Heart right ventricle (tissue), 16 donors: ENCODE results near the gene PTPRG. TPM values are rescaled to one million over a fixed set of nuclear protein-coding genes. Genes with fewer than 3 reads are reported as not detected.

ENCODE experiments used
- ATAC-seq, 8 donors: fragments of 200-7000 bp; cut with Tn5 transposase; one replicate each; pipeline ENCODE4 v1.9.1; 2020; ENCODE audit warnings: mild to moderate bottlenecking in 8 of 8, moderate library complexity in 8 of 8, moderate number of reproducible peaks in 1 of 8
- DNase-seq, 2 donors: peaks; one replicate each; pipeline ENCODE4 v3.0.0-alpha.2; 2020
- H3K27ac ChIP-seq, 10 donors: fragments of 200-600 bp; sonication (generic) in 2 of 10; one replicate each; pipeline versions ENCODE4 v1.5.0 to v1.8.0; 2020 to 2022; ENCODE audit warnings: mild to moderate bottlenecking in 3 of 10
- H3K27me3 ChIP-seq, 7 donors: fragments of 200-600 bp; one replicate each; pipeline ENCODE4 v1.8.0; 2021 to 2022; ENCODE audit warnings: mild to moderate bottlenecking in 2 of 7
- H3K36me3 ChIP-seq, 9 donors: fragments of 200-600 bp; sonication (generic) in 1 of 9; one replicate each; pipeline versions ENCODE4 v1.5.0 to v1.8.0; 2020 to 2022; ENCODE audit warnings: mild to moderate bottlenecking in 2 of 9
- H3K4me1 ChIP-seq, 9 donors: fragments of 200-600 bp; sonication (generic) in 1 of 9; one replicate each; pipeline versions ENCODE4 v1.5.0 to v1.8.0; 2020 to 2022; ENCODE audit warnings: mild to moderate bottlenecking in 4 of 9
- H3K4me3 ChIP-seq, 10 donors: fragments of 200-600 bp; sonication (generic) in 2 of 10; one replicate each; pipeline versions ENCODE4 v1.5.0 to v1.8.0; 2020 to 2022; ENCODE audit warnings: mild to moderate bottlenecking in 7 of 10, moderate library complexity in 2 of 10
- H3K9me3 ChIP-seq, 11 donors: fragments of 200-600 bp in 10 of 11; sonication (generic) in 2 of 11; one replicate each; pipeline versions ENCODE4 v1.5.0 to v1.8.0; 2013 to 2022; ENCODE audit warnings: mild to moderate bottlenecking in 2 of 11, control low read depth in 1 of 11, moderate library complexity in 1 of 11
- WGBS, 2 donors: extraction: QIAGEN DNeasy Blood & Tissue Kit; methylation state at CpG; one replicate each; pipeline ENCODE4 v1.1.7; 2013; ENCODE audit warnings: inconsistent platforms in 1 of 2; 5-methylcytosine and 5-hydroxymethylcytosine counted together
- intact Hi-C, 10 donors: fragments of 100-400 bp; cut with DNase I; formaldehyde crosslinking; loops; one replicate each; pipeline versions ENCODE4 v1.11.1 to v1.14.2; 2022
- polyA plus RNA-seq, 2 donors: library from polyadenylated mRNA; stranded (reverse); fragments of 200-250 nt; gene quantifications; one replicate each; pipeline ENCODE4 v1.2.3, GENCODE V29; 2013
- total RNA-seq, 10 donors: library from RNA; stranded (reverse); fragmentation: NEBNext Ultra II Directional in 3 of 10; extraction: Animal tissue kit (Norgen Biotek cat#: 25700) in 3 of 10; gene quantifications; one replicate each; pipeline versions ENCODE4 v1.2.1 to v1.2.4, GENCODE V29; 2021 to 2023
- TF ChIP-seq, protein P1 (sequence below), 9 donors: fragments of 200-600 bp; sonication (generic) in 2 of 9; IDR thresholded peaks; one replicate each; pipeline versions ENCODE4 v1.5.0 to v1.8.0; 2021 to 2022; ENCODE audit warnings: antibody characterized with exemption in 9 of 9, mild to moderate bottlenecking in 5 of 9, moderate library complexity in 1 of 9
- donor health status: Arrhythmogenic right ventricular cardiomyopathy.
- donor health status: ischemic (EF 13 %, LVEDD 7.1; RV severe dilation, severe dysfunction).
- donor health status: healthy with polysubstance abuse.
- donor health status: DM: no; HTN: yes; CAD: no.
- donor health status: DM: no; HTN: no; CAD: no.
- donor health status: ischemic (EF 25% LVEDD 6.9; RV normal size, moderate dysfunction).
- donor health status: ischemic (EF 25% LVEDD 5.7; RV mildly dilated, moderate dysfunction).
- donor health status: healthy.
- donor health status: DM: yes; HTN: yes; CAD: no.
- donor health status: Ischemic cardiomyopathy.
- donor health status: ischemic (EF 35%, LVEDD 5.7; RV mildly dilated, moderate dysfunction).
- donor health status: nonischemic (EF 11% LVEDD 7.7; RV severe dilation, severe dysfunction).
- donor health status: DM: yes; HTN: yes; CAD: no.
- donor health status: PGD.
- donor health status: ischemic (EF 29% LVEDD 5.4; RV normal size, mild dysfunction).
- donor health status: nonischemic (EF 23%, LVEDD 6.1; RV moderate dilation, normal function).

The PTPRG gene
- total and polyA plus RNA-seq, 12 donors = 10.1 to 38.3 (median 32.6) TPM

DNA sequence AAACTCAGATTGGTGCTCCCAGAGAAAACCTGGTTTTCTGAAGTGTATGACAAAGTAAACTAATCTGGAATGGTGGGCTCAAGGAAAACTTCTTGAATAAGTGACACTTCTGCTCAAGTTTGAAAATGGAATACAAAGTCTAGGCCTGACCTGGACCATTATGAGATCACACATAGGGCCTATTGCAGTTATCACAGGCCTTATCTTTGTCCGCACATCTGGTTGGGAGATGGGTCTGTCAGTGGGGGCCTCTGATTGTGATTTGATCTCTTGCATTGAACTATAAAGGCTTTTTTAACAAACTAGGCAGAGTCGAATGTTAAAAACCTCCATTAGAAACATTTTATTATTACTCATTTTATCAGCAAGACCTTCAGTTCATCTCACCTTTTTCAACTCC lies 405.6 kb downstream of the PTPRG start:
- no peaks in the 10 kb centered on the region for H3K27me3 ChIP-seq

DNA sequence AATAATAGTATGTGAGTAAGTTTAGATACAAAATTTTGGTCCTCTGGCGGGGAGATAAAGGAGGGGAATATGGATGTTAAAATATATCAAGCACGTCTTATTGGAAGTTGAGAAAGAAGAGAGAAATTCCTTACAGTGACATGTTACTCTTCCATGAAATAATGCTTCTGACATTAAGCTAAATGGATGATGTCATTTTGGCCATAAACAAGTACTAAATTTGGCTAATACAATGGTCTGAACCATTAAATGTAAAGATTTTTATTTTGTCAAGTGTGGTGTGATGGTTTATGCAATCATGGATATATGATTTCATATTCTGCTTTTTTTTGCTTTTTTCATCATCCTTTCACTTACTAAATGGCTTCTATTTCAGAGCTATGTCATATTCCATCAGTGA lies 406.6 kb downstream of the PTPRG start:
- Histone ChIP-seq H3K27ac (no peak overlapping the region), H3K36me3 (no peaks in the 10 kb centered on the region), H3K4me1 (peaks cover 0 to 10% (median 0%) of the 10 kb centered on the region in 9 donors), H3K27me3 (no peaks in the 10 kb centered on the region), H3K9me3 (no peaks in the 10 kb centered on the region), H3K4me3 (no peak overlapping the region)
- TF ChIP-seq, protein P1, sequence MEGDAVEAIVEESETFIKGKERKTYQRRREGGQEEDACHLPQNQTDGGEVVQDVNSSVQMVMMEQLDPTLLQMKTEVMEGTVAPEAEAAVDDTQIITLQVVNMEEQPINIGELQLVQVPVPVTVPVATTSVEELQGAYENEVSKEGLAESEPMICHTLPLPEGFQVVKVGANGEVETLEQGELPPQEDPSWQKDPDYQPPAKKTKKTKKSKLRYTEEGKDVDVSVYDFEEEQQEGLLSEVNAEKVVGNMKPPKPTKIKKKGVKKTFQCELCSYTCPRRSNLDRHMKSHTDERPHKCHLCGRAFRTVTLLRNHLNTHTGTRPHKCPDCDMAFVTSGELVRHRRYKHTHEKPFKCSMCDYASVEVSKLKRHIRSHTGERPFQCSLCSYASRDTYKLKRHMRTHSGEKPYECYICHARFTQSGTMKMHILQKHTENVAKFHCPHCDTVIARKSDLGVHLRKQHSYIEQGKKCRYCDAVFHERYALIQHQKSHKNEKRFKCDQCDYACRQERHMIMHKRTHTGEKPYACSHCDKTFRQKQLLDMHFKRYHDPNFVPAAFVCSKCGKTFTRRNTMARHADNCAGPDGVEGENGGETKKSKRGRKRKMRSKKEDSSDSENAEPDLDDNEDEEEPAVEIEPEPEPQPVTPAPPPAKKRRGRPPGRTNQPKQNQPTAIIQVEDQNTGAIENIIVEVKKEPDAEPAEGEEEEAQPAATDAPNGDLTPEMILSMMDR (IDR thresholded peaks at IDR 0.05) = no peak
- 67 to 70% methylated on average over 2 of the region's 2 CpGs for WGBS, 2 donors
- no peak for DNase-seq
- intact Hi-C loops = no loop called here
- ATAC-seq = no peak

More for the DNA sequence above, 405.6 kb downstream of the PTPRG start:
- no peak for DNase-seq
- WGBS, 2 donors = 96 to 98% methylated on average over 2 of the region's 2 CpGs
- H3K4me3 ChIP-seq = no peak overlapping the region
- TF ChIP-seq, protein P1 (IDR thresholded peaks at IDR 0.05) = no peak
- H3K36me3 ChIP-seq = no peaks in the 10 kb centered on the region
- no peak overlapping the region for H3K27ac ChIP-seq
- no peaks in the 10 kb centered on the region for H3K9me3 ChIP-seq
- intact Hi-C loops = no loop called here
- no peak for ATAC-seq
- H3K4me1 ChIP-seq = peaks cover 0 to 10% (median 0%) of the 10 kb centered on the region in 9 donors

DNA sequence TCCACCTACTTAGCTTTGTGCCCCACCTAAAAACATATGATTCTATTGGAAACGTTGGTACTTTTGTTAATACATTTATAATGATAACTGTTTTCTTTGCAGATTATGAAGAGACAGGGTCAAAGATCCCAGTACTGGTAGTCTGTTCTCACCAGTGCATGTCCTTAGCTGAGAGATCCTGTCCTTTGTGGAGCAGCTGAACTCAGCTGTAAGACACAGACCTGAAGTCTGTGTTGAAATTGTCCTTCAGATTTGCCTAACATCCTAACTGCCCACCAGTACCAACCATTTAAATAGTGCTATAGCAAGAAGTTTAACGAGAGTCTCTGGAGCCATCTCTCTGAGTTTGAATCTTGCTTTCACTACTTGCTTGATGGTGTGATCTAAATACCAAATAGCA lies 413.3 kb downstream of the PTPRG start:
- H3K27ac ChIP-seq = peak overlapping the region in 5 of 10 donors; percentile 3 to 43 (median 26)
- no peaks in the 10 kb centered on the region for H3K27me3 ChIP-seq
- H3K4me1 ChIP-seq = peaks cover 5 to 53% (median 33%) of the 10 kb centered on the region in 9 donors
- DNase-seq (no peak), ATAC-seq (peak in 4 of 8 donors; percentile 23 to 53 (median 40))
- WGBS, 2 donors = 55 to 65% methylated on average over 2 of the region's 2 CpGs
- intact Hi-C loops = no loop called here
- TF ChIP-seq, protein P1 (IDR thresholded peaks at IDR 0.05) = no peak
- no peak overlapping the region for H3K4me3 ChIP-seq
- H3K9me3 ChIP-seq = no peaks in the 10 kb centered on the region
- no peaks in the 10 kb centered on the region for H3K36me3 ChIP-seq

DNA sequence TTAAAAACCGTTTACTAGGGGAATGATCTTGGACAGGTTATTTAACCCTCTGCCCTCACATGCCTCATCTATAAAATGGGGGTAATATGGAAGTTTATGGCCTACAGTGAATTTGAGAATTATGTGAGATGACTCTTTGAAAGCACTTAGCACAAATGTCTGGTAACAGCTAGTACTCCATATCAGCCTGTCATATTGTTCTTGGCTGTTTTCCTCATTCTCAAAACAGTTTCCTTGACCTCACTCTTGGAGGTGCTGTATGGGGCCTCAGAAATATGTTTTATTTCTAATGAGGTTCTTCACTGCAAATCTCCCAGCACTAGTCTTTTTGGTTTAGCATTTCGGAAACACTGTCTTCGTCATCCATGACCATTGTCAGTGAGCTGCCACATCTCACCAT lies 413.8 kb downstream of the PTPRG start:
- ATAC-seq = peak in 7 of 8 donors; percentile 48 to 79 (median 61)
- Histone ChIP-seq H3K36me3 (no peaks in the 10 kb centered on the region), H3K27ac (peak overlapping the region in 6 of 10 donors; percentile 3 to 43 (median 25)), H3K4me3 (no peak overlapping the region), H3K4me1 (peaks cover 5 to 59% (median 38%) of the 10 kb centered on the region in 9 donors), H3K9me3 (no peaks in the 10 kb centered on the region), H3K27me3 (no peaks in the 10 kb centered on the region)
- intact Hi-C loops = no loop called here
- no peak for DNase-seq
- TF ChIP-seq, protein P1 (IDR thresholded peaks at IDR 0.05) = no peak
- 67 to 68% methylated on average over 3 of the region's 3 CpGs for WGBS, 2 donors
